ENCODE measurements around the gene TGFBR1. TPM values are rescaled to one million over a fixed set of nuclear protein-coding genes. Genes with fewer than 3 reads are reported as not detected.
"Not testable (repeated sequence)": the region's sequence is repeated elsewhere in the genome, so short reads cannot be mapped to it uniquely, and the experiment has no call there.

The TGFBR1 gene
- total RNA-seq, 1 donor from 2014 or later, result 75.8 TPM

DNA sequence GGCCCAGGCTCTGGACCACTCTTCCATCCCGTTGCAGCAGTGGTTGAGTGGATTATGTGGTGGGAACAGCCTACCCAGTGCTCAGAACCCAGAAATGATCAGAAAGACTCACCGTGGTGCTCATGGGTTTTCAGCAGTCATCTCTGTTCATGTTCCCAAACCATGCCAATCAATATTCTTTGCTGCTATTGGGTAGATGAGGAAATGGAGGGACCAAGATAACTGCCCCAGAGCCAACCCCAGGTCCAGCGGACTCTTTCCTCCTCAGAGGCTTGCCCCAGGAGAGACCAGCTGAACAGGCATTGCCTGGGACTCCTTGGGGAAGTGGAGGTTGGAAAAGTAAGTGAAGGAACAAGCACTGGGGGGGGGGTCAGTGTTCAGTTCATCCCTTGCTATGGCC, 78.7 kb downstream of the TGFBR1 start:
- DNase-seq (ENCODE audit: low spot score in 2 of 2), result no peak
- no peak for FAIRE-seq

DNA sequence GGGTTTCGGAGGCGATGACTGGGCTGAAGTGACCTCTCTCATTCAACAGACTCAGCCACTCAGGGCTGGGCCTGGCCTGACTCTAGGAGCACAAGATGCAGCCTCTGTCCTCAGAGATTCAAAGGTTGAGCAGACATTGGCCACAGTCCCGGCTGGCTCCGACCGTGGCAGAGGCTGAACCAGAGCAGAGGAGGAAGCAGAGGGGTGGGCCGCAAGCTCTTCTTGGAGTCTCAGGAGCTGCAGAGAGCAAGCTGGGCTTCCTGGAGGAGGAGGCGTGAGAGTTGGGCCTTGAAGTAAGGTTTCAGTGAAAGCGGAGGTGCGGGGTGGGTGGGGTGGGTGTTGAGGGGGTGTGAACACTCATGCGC, 79.2 kb downstream of the TGFBR1 start:
- DNase-seq (ENCODE audit: low spot score in 2 of 2), result no peak
- no peak for FAIRE-seq

DNA sequence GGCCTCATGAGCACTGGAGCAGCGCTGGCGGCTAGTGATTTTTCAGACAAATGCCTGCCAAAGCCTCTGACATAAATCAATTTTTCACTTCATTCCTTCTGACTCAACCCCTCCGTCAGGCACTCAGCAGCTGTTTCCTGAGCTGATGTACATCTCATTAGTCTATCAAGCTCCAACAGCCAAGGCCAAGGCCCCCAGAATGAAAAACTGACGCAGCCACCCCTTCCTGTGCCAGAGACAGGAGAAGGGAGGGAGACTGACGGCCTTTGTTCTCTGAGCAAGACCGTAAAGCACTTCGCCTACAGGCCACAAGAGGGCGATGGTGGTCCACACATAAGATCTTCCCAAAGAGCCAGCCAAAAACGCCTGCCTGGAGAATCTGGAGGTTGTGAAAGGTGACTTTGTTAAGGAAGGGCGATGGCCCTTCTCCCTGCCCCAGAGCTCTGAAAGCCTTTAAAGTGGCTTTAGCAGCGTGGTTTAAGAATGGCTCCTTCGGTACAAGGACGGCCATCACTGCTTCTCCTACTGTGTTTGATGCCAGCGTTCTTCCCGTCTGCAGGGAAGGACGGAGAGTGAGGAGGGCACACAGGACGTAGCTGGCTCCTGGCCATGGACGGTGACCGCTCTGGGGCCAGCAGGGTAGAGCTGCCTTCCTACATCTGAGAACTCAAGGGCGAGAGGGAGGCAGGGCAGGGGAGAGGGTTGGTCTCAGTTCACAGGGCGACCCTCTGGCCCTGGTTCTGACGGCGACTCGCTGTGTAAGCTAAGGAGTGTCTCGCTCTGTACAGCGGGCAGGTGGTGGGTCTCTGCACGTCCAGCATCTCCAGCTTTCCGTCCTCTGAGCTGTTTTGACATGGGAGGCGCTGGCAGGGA, 79.8 kb downstream of the TGFBR1 start:
- DNase-seq (ENCODE audit: low spot score in 2 of 2), result peak; percentile 52 to 78
- no peak for FAIRE-seq

DNA sequence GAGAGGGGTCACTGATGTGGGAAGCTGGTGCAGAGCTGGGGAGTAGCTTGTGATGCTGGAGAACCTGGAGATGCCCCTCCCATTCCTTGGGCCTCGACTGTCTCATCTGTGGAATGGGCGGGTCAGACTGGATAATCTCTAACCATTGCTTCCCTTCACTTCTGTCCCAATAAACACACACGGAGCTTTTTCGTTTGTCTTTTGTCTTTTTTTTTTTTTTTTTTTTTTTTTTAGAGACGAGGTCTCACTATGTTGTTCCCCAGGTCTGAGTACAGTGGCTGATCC, 80.4 kb downstream of the TGFBR1 start:
- DNase-seq (ENCODE audit: low spot score in 2 of 2), result no peak
- FAIRE-seq, result no peak

DNA sequence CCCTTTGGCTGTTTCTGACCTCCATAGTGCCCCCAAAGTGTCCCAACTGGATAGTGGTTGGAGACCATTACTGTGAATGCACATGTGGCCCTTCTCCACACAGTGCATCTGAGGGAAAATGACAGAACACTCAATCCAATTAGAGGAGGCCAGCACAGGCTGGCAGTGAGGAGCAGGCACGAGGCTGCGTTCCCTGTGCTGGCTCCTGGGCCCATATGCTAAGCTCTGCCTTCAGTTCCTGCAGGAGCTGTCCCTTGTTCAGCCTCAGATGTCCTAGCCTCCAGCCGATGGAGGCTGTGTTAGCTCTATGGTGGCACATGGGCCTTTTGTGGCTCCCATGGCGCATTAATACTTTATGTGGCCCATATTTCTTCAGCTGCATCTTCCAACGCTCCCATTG, 81.0 kb downstream of the TGFBR1 start:
- FAIRE-seq (no peak), DNase-seq (ENCODE audit: low spot score in 2 of 2) (no peak)

DNA sequence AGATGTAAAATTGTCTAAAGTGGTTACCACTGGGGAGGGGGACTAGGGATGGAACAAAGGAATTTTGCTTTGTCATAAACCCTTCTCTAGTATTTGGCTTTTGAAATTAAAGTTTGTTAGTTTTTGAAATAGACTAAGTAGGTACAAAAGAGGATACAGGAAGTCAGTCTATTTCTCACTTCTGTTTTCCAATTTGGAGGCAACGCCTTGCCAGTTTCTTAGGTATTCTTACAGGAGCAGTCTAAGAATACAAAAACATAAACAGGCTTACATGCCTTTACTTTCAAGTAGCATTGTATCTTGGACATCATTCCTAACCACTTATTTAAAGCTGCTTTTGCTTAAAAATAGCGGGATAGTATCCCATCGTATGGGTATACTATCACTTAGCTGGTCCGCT, 82.4 kb downstream of the TGFBR1 start:
- no peak for FAIRE-seq
- no peak for DNase-seq (ENCODE audit: low spot score in 2 of 2)

DNA sequence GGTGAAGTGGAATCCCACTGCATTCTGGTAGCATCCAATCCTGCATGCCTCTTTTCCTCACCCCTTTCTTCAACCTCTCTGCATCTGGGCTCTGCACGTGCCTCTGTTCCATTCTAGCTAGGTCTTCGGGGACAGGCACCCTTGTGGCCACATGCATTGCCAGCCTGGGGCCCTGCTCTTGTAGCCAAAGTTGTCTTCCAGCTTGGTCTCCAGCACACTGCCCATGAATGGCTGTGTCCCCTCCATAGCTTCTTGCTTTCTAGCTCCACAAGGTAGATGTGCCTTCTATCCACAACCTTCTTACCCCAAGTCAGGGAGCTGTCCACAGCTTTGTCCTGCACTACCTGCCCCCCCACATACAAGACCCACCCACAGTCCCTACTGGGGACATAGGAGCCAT, 84.3 kb downstream of the TGFBR1 start:
- DNase-seq (ENCODE audit: low spot score in 2 of 2) (no peak), FAIRE-seq (no peak)

DNA sequence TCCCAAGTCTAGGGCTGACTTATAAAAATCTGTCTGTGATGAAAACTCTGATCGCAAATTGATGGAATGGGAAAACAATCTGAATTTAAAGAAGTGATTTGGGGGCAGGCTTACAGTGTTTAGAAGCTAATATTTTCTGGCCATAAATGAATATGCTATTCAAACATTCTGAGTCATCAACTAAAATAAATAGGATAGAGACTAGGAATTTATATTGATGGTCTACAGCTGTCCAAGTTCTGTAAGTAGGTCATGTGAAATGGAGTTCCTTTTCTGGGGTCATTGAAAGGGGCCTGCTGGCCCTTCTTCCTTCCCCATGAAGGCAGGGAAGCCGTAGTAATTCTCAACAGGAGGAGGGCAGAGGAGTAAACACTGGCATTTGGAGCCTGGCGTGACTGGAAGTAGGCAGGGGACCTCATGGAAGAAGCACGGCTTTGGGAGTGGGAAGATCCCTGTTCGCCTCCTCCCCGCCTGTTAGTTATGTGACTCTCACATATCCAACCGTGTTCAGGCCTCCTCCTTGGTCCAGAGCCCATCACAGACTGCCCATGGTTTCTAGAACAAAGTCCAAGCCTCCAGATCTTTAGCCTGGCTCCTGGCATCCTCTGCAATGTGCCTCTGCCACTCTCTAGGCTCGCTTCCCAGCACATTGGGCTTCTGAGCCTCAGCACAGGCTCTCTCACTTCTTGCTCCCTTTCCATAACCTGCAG, 85.1 kb downstream of the TGFBR1 start:
- FAIRE-seq (no peak), DNase-seq (ENCODE audit: low spot score in 2 of 2) (no peak)

DNA sequence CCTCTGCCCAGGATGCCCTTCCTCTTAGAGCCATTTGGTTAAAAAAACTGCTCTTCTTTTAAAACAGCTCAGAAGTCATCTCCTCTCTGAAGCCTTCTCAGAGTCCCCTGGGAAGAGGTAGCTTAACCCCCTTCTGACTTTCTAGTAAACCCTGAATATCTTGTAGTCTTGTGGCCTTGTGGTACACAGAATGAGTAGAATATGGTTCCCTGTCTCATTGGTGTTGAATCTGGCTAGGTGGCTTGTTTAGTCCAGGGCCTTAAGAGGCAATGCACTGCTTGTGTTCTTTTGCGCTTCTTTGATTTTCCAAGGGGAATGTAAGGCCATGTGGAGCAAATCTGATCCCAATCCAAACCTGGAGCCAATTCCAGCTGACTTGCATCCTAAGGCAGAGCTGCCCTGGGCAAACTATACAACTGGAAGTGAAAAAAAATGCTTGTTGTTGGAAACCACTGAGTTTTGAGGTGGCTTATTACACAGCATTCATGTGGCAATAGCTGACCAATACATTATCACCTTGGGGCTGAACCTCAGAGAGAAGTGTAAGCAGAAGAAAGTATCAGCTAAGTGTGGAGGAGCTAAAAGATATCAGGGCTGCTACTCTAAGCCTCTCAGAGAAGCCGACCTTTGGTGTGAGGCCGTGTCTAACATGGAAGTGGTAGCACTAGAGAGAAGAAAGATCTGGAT, 85.8 kb downstream of the TGFBR1 start:
- FAIRE-seq, result no peak
- no peak for DNase-seq (ENCODE audit: low spot score in 2 of 2)

DNA sequence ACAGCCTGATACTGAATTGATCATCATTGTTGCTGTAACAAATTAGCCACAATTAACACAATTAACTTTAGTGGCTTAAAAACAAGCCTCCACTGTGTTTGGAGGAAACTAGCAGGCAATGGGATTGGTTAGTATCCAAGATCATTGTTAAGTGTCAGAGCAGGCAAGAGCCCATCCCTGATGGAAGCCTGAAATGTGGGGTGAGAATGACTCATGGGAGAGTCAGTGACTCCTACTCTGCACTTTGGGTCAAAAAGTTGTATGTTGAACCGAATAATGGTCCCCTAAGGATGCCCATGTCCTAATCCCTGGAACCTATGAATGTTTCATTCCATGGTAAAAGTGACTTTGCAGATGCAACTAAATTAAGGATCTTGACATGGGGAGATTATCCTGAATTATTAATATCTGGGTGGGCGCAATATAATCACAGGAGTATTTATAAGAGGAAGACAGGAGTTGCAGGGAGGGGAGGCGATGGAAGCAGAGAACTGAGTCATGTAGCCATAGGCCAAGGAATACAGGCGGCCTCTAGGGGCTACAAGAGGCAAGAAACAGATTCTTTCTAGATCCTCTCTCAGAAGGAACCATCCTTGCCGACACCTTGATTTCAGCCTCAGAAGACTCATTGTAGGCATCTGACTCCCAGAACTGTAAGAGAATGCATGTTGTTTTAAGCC, 88.0 kb downstream of the TGFBR1 start:
- DNase-seq (ENCODE audit: low spot score in 2 of 2), result no peak
- no peak for FAIRE-seq

DNA sequence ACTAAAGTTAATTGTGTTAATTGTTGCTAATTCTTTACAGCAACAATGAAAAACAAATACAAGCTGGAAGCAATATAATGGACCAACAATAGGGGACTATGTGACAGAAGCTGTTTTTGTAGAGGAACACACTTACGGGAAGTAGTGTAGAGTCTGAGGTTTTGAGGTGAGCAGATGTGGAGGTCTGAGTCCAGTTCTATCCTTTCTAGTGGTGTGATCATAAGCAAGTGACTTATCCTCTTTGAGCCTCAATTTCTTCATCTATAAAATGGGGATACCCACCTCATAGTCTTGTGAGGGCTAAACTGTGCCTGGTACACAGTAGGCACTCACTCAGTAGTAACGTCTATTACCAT, 88.5 kb downstream of the TGFBR1 start:
- FAIRE-seq (no peak), DNase-seq (ENCODE audit: low spot score in 2 of 2) (no peak)

DNA sequence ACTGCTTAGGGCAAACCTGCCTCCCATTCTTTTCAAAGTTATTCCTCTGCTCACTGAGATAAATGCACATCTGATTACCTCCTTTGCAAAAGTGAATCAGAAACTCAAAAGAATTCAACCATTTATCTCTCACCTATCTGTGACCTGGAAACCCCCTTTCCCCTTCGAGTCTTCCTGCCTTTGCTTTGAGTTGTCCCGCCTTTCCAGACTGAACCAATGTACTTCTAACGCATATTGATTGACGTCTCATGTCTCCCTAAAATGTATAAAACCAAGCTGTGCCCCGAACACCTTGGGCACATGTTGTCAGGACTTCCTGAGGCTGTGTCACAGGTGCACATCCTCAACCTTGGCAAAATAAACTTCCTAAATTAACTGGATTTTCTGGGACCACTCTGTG, 91.6 kb downstream of the TGFBR1 start:
- FAIRE-seq; DNase-seq (ENCODE audit: low spot score in 2 of 2): not testable (repeated sequence)

DNA sequence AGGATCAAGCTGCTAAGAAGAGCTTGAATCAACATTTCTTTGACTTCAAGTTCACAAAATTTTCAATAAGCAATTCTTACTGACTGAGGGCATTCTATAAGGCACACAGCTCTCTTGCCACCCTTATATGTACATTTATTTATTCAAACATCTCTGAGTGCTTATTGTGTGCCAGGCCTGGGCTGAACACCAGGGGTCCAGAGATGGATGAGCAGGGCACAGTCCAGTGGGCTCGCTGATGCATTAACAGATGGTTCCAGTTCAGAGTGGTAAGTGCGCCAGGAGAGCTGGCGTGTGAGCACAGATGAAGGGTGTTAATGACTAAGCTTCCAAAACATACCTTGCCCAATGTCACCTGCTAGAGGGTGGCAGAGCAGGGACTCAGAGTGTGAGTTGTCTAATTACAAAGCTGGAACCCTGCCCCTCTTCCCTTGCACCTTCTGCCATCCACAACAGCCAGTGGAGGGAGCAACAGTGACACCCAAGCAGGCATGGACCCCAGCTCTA, 92.3 kb downstream of the TGFBR1 start:
- DNase-seq (ENCODE audit: low spot score in 2 of 2), result no peak
- no peak for FAIRE-seq

DNA sequence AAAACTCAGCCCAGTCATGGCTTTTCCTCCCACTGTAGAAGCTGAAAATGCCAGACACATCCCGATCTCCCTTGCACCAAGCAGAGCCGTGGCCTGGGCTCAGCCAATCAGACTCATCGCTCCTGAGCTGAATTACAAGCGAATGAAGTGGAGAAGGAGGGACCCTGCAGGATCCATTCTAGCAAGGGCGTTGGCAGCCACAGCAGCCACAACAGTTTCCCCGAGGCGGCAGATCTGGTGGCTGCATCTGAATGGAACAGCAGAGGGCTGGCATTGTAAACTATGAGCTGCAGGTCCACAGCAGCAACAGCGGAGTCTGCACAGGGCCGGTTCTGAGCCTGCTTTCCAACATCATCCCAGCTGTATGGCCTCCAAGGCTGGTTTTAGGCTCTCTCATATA, 93.1 kb downstream of the TGFBR1 start:
- FAIRE-seq (no peak), DNase-seq (ENCODE audit: low spot score in 2 of 2) (no peak)

DNA sequence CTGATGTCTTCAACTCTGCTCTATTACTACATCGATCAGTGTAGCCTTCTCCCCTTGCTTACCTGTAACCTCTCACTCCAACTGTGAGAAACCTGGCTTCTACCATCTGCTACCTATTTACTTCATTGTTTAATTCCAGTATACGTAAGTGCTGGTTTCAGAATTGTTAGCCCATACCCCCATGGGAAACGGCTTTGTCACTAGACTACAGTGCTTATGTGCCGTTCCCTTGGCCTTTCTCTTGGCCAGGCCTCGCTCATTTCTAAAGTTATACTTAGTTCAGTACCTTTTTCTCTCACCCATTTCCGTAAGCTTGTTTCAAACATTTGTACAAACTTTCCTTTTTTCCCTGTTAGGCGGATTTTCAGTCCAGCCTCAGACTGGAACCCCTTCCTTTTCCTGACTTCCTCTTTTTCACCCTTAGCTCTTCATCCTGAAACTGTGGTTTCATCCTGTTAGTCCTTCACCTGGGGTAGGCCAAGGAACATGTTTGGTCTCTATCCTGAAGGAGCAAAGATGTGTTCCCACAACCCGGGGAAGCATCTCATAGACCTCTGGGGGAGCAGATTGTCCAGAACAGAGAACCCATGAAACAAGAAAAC, 95.1 kb downstream of the TGFBR1 start:
- FAIRE-seq (no peak), DNase-seq (ENCODE audit: low spot score in 2 of 2) (no peak)

DNA sequence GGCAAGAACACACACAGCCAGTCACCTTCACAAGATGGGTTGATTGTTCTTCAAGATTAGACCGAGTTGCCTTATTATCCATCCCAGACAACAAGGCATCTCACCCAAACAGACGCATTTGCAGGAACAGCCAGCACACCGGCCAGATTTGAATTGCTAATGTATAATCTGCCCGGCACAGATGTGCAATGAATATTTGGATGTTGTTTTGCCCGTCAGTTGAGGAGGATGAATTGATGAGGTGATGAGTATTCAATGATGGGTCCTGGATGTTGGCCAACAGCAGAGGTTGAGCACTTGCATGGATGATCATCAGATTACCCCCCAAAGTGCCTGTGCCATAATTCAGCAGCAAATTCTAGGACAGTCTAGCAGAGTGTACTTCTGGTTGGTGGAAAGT, 96.7 kb downstream of the TGFBR1 start:
- no peak for DNase-seq (ENCODE audit: low spot score in 2 of 2)
- FAIRE-seq, result no peak

Small RNA genes lying within 50 kb of the gene (small RNA-seq; reads per million reads assigned to genes)
- gene RN7SL794P, result not detected
- not detected for gene RNA5SP290

Other genes starting within 250 kb of the TGFBR1 start
- gene COL15A1, start 161.2 kb upstream of the TGFBR1 start, total RNA-seq, result 6.9 TPM
- 29.3 TPM for gene ALG2, start 116.8 kb downstream of the TGFBR1 start, total RNA-seq
- gene SEC61B, start 117.2 kb downstream of the TGFBR1 start, total RNA-seq, result 40.4 TPM